Keratinocyte (primary cell): ENCODE data around the gene BCL2L1. TPM values are rescaled to one million over a fixed set of nuclear protein-coding genes. Genes with fewer than 3 reads are reported as not detected.
"Not testable (repeated sequence)": the region's sequence is repeated elsewhere in the genome, so short reads cannot be mapped to it uniquely, and the experiment has no call there.

Source experiments
- DNase-seq: peaks from one replicate; pipeline ENCODE4 v3.0.0-alpha.2; 2011; ENCODE audit warnings: low read depth, missing footprints, low spot score
- FAIRE-seq: peaks from 2 replicates; lab custom pipeline; 2011; peaks lifted over from hg19 to GRCh38; lab: Jason Lieb, UNC
- H2AFZ ChIP-seq: 2 replicates; pipeline ENCODE4 v1.6.0; 2012; ENCODE audit warnings: low read length, control low read depth, inconsistent platforms; ENCODE audit not compliant: control insufficient read depth
- H3K27ac ChIP-seq: 2 replicates; pipeline ENCODE4 v1.5.1; 2011; ENCODE audit warnings: low read length; ENCODE audit not compliant: control insufficient read depth, insufficient read depth
- H3K27me3 ChIP-seq: 3 replicates; pipeline ENCODE4 v1.6.0; 2011; ENCODE audit warnings: low read length; ENCODE audit not compliant: control insufficient read depth, insufficient read depth; ENCODE audit errors: extremely low read depth
- H3K36me3 ChIP-seq, 2 experiments: 2 replicates in 1 of 2; 3 replicates in 1 of 2; pipeline ENCODE4 v1.5.1; 2011; ENCODE audit warnings: low read length in 2 of 2, mild to moderate bottlenecking in 1 of 2; ENCODE audit not compliant: control insufficient read depth in 2 of 2, insufficient read depth in 2 of 2; ENCODE audit errors: extremely low read depth in 1 of 2
- H3K4me1 ChIP-seq: 3 replicates; pipeline ENCODE4 v1.5.1; 2011; ENCODE audit warnings: low read length; ENCODE audit not compliant: control insufficient read depth, insufficient read depth; ENCODE audit errors: extremely low read depth
- H3K4me2 ChIP-seq: 3 replicates; pipeline ENCODE4 v1.6.0; 2011; ENCODE audit warnings: low read depth, low read length; ENCODE audit not compliant: control insufficient read depth, insufficient read depth; ENCODE audit errors: extremely low read depth
- H3K4me3 ChIP-seq, 3 experiments: fragments of 200-600 bp in 1 of 3; sonication (generic) in 1 of 3; 2 replicates in 2 of 3; 3 replicates in 1 of 3; pipeline ENCODE4 v1.5.1; 2011 to 2016; ENCODE audit warnings: low read length in 3 of 3, mild to moderate bottlenecking in 3 of 3, control low read depth in 2 of 3, inconsistent platforms in 1 of 3, low read depth in 1 of 3, mixed read lengths in 1 of 3, mixed run types in 1 of 3, moderate library complexity in 1 of 3; ENCODE audit not compliant: control insufficient read depth in 2 of 3, insufficient read depth in 2 of 3; ENCODE audit errors: extremely low read depth in 1 of 3
- H3K79me2 ChIP-seq: 2 replicates; pipeline ENCODE4 v1.6.0; 2012; ENCODE audit warnings: low read length; ENCODE audit not compliant: control insufficient read depth, insufficient read depth
- H3K9ac ChIP-seq: 3 replicates; pipeline ENCODE4 v1.6.0; 2011; ENCODE audit warnings: low read length; ENCODE audit not compliant: control insufficient read depth, insufficient read depth; ENCODE audit errors: extremely low read depth
- H3K9me1 ChIP-seq: 3 replicates; pipeline ENCODE4 v1.6.0; 2011; ENCODE audit warnings: low read length; ENCODE audit not compliant: control insufficient read depth, insufficient read depth; ENCODE audit errors: extremely low read depth
- H3K9me3 ChIP-seq: 2 replicates; pipeline ENCODE4 v1.5.1; 2012; ENCODE audit warnings: low read depth, low read length; ENCODE audit not compliant: control insufficient read depth
- H4K20me1 ChIP-seq: 3 replicates; pipeline ENCODE4 v1.6.0; 2011; ENCODE audit warnings: low read length; ENCODE audit not compliant: control insufficient read depth, insufficient read depth; ENCODE audit errors: extremely low read depth
- EZH2 ChIP-seq: IDR thresholded peaks from one replicate; pipeline ENCODE4 v1.6.1; 2012; ENCODE audit warnings: inconsistent platforms, mild to moderate bottlenecking, low read length, moderate library complexity
- dilution Hi-C: fragments of 300-500 bp; cut with MboI; formaldehyde crosslinking; loops from one replicate; pipeline ENCODE4 v1.7.0; 2020; ENCODE audit warnings: low sequenced_read_pairs; ENCODE audit not compliant: extremely low pct_ligation_motif_present
- polyA plus RNA-seq, 5 experiments: library from polyadenylated mRNA; depleted of rRNA in 3 of 5; stranded (reverse) in 3 of 5; stranded (forward) in 1 of 5; unstranded in 1 of 5; fragments of >200 nt; gene quantifications; 1 replicate in 1 of 5; 2 replicates in 3 of 5; 3 replicates in 1 of 5; pipeline versions ENCODE4 v1.2.1 to v1.2.3, GENCODE V29; 2011 to 2012; ENCODE audit warnings: missing spikeins in 2 of 5, low read depth in 1 of 5, low replicate concordance in 1 of 5
- TF ChIP-seq, protein P1 (sequence below), 3 experiments: IDR thresholded peaks in 1 of 3; conservative IDR thresholded peaks in 1 of 3; optimal IDR thresholded peaks in 1 of 3; 2 replicates in 2 of 3; 3 replicates in 1 of 3; pipeline versions ENCODE3 to v1.5.1; 2011; ENCODE audit warnings: low read length in 3 of 3, mild to moderate bottlenecking in 3 of 3, moderate library complexity in 2 of 3, control low read depth in 1 of 3, inconsistent platforms in 1 of 3; ENCODE audit not compliant: insufficient read depth in 2 of 3; ENCODE audit errors: extremely low read depth in 1 of 3

Gene BCL2L1
- polyA plus RNA-seq, 1 donor (not counting 4 experiments of a cell fraction or from before 2014, with no cell fraction given) = 109 TPM

DNA sequence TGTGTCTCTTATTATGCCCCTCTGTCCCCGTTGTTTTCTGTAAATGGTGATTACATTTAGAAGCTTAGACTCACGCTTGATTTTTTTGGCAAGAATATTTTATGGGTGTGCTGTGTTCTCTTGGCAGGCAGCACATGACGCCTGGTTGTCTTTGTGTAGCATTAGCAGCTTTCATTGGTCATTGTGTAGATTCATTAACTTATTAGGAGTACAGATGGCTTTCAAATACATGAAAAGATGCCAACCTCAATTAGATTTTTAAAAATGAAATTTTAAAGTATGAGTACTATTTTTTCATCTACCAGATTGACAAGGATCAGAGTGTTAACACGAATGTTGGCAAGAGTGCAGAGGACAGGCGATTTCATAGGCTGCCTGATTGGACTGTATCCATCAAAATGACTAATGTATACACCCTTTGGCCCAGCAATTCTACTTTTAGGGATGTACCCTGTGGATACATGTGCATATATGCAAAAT is 69.7 kb downstream of the BCL2L1 start:
- dilution Hi-C loops = no loop called here

DNA sequence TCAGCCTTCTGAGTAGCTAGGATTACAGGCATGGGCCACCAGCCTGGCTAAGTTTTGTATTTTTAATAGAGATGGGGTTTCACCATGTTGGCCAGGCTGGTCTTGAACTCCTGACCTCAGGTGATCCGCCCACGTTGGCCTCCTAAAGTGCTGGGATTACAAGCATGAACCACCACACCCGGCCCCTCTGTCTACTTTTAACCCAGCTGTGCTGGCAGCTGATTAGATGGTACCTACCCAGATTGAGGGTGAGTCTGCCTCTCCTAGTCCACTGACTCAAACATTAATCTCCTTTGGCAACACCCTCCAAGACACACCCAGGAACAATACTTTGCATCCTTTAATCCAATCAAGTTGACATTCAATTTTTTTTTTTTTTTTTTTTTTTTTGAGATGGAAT is 74.6 kb downstream of the BCL2L1 start:
- H3K79me2 ChIP-seq, H3K27ac ChIP-seq, dilution Hi-C loops, H3K4me1 ChIP-seq, FAIRE-seq, H3K9ac ChIP-seq, H4K20me1 ChIP-seq, DNase-seq, H2AFZ ChIP-seq, H3K4me2 ChIP-seq, H3K4me3 ChIP-seq, H3K36me3 ChIP-seq, H3K27me3 ChIP-seq, H3K9me3 ChIP-seq, H3K9me1 ChIP-seq: not testable (repeated sequence)

More for the DNA sequence above, 69.7 kb downstream of the BCL2L1 start:
- H3K9me3 ChIP-seq = no peaks in the 10 kb centered on the region
- H3K4me1 ChIP-seq = no peaks in the 10 kb centered on the region
- DNase-seq = no peak
- H3K9me1 ChIP-seq = no peaks in the 10 kb centered on the region
- no peaks in the 10 kb centered on the region for H4K20me1 ChIP-seq
- H2AFZ ChIP-seq = no peak overlapping the region
- no peaks in the 10 kb centered on the region for H3K36me3 ChIP-seq
- no peaks in the 10 kb centered on the region for H3K27me3 ChIP-seq
- TF ChIP-seq, protein P1, sequence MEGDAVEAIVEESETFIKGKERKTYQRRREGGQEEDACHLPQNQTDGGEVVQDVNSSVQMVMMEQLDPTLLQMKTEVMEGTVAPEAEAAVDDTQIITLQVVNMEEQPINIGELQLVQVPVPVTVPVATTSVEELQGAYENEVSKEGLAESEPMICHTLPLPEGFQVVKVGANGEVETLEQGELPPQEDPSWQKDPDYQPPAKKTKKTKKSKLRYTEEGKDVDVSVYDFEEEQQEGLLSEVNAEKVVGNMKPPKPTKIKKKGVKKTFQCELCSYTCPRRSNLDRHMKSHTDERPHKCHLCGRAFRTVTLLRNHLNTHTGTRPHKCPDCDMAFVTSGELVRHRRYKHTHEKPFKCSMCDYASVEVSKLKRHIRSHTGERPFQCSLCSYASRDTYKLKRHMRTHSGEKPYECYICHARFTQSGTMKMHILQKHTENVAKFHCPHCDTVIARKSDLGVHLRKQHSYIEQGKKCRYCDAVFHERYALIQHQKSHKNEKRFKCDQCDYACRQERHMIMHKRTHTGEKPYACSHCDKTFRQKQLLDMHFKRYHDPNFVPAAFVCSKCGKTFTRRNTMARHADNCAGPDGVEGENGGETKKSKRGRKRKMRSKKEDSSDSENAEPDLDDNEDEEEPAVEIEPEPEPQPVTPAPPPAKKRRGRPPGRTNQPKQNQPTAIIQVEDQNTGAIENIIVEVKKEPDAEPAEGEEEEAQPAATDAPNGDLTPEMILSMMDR (optimal IDR thresholded peaks at IDR 0.05 in 1 of 3, IDR thresholded peaks at IDR 0.05 in 1 of 3, conservative IDR thresholded peaks at IDR 0.05 in 1 of 3; ENCODE audit: extremely low read depth in 1 of 3, insufficient read depth in 2 of 3, low read length in 3 of 3) = no peak
- TF ChIP-seq EZH2 = no peak
- no peaks in the 10 kb centered on the region for H3K79me2 ChIP-seq
- peak overlapping the region; percentile 30 for H3K4me2 ChIP-seq
- no peak overlapping the region for H3K9ac ChIP-seq
- no peak overlapping the region for H3K27ac ChIP-seq
- no peak for FAIRE-seq
- H3K4me3 ChIP-seq = no peak overlapping the region

DNA sequence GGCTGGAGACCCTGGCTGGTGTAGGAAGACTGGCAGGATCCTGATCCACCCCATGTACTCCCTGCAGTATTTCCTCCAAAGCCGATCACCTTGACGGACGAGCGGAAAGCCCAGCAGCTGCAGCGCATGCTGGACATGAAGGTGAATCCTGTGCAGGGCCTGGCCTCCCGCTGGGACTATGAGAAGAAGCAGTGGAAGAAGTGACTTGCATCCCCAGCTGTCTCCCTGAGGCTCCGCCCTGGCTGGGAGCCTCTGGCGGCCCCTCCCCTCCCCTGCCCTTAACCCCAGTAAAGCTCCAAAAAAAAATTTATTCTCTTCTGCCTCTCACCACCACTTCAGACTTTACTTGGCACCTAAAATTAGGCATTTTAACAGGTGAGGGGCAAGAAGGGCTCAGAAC is 78.0 kb downstream of the BCL2L1 start:
- Histone ChIP-seq H3K9ac (no peak overlapping the region), H3K79me2 (no peaks in the 10 kb centered on the region), H3K4me1 (no peaks in the 10 kb centered on the region), H3K9me3 (no peaks in the 10 kb centered on the region), H3K4me3 (no peak overlapping the region), H2AFZ (no peak overlapping the region), H4K20me1 (no peaks in the 10 kb centered on the region), H3K36me3 (no peaks in the 10 kb centered on the region), H3K4me2 (no peak overlapping the region), H3K9me1 (no peaks in the 10 kb centered on the region), H3K27me3 (no peaks in the 10 kb centered on the region), H3K27ac (no peak overlapping the region)
- DNase-seq = no peak
- FAIRE-seq = no peak
- dilution Hi-C loops = no loop called here
- TF ChIP-seq, protein P1 (optimal IDR thresholded peaks at IDR 0.05 in 1 of 3, IDR thresholded peaks at IDR 0.05 in 1 of 3, conservative IDR thresholded peaks at IDR 0.05 in 1 of 3; ENCODE audit: extremely low read depth in 1 of 3, insufficient read depth in 2 of 3, low read length in 3 of 3) = no peak
- TF ChIP-seq EZH2 = no peak
